ENCODE measurements around the gene EYS.

Gene EYS

GRCh38 chr6:64777941-64778785 is 928.9 kb downstream of the EYS start:
- Histone ChIP-seq H3K9me2 (replicated peaks; ENCODE audit: insufficient read depth, low read length) (no peaks in the 10 kb centered on the region), H3K4me3 (ENCODE audit: low read length) (no peak overlapping the region), H2AFZ (ENCODE audit: low read length) (no peak overlapping the region), H3K4me2 (ENCODE audit: low read depth, low read length) (no peak overlapping the region), H3K36me3 (replicated peaks; ENCODE audit: insufficient read depth, low read length) (no peaks in the 10 kb centered on the region), H3F3A (ENCODE audit: insufficient read depth, low read length) (no peaks in the 10 kb centered on the region), H3K79me2 (ENCODE audit: low read length) (no peaks in the 10 kb centered on the region), H3K4me1 (ENCODE audit: low read length) (no peaks in the 10 kb centered on the region), H4K20me1 (ENCODE audit: insufficient read depth, low read length) (no peaks in the 10 kb centered on the region), H3K27ac (ENCODE audit: low read length) (no peak overlapping the region), H3K9ac (ENCODE audit: low read length) (no peak overlapping the region), H3K9me3 (replicated peaks; ENCODE audit: insufficient read depth, low read length) (no peaks in the 10 kb centered on the region), H3K27me3 (replicated peaks; ENCODE audit: insufficient read depth, low read length) (no peaks in the 10 kb centered on the region)
- TF ChIP-seq EZH2 (optimal IDR thresholded peaks at IDR 0.05; ENCODE audit: low read depth, low read length) (no peak), CTCF (IDR thresholded peaks at IDR 0.05; ENCODE audit: low read length) (no peak), EZH2phosphoT487 (IDR thresholded peaks at IDR 0.05; ENCODE audit: low read length) (no peak)
- no peak for DNase-seq

GRCh38 chr6:64776359-64776758 is 930.7 kb downstream of the EYS start:
- H4K20me1 ChIP-seq (ENCODE audit: insufficient read depth, low read length), result no peaks in the 10 kb centered on the region
- H2AFZ ChIP-seq (ENCODE audit: low read length), result no peak overlapping the region
- H3F3A ChIP-seq (ENCODE audit: insufficient read depth, low read length), result no peaks in the 10 kb centered on the region
- no peaks in the 10 kb centered on the region for H3K79me2 ChIP-seq (ENCODE audit: low read length)
- TF ChIP-seq CTCF (IDR thresholded peaks at IDR 0.05; ENCODE audit: low read length) (no peak), EZH2 (optimal IDR thresholded peaks at IDR 0.05; ENCODE audit: low read depth, low read length) (no peak)
- no peak for DNase-seq
- H3K4me2 ChIP-seq (ENCODE audit: low read depth, low read length), result no peak overlapping the region
- no peak overlapping the region for H3K9ac ChIP-seq (ENCODE audit: low read length)
- H3K9me3 ChIP-seq (replicated peaks; ENCODE audit: insufficient read depth, low read length), result no peaks in the 10 kb centered on the region
- H3K4me1 ChIP-seq (ENCODE audit: low read length), result no peaks in the 10 kb centered on the region
- H3K4me3 ChIP-seq (ENCODE audit: low read length), result no peak overlapping the region
- H3K36me3 ChIP-seq (replicated peaks; ENCODE audit: insufficient read depth, low read length), result no peaks in the 10 kb centered on the region
- H3K27me3 ChIP-seq (replicated peaks; ENCODE audit: insufficient read depth, low read length), result no peaks in the 10 kb centered on the region
- no peak overlapping the region for H3K27ac ChIP-seq (ENCODE audit: low read length)
- no peaks in the 10 kb centered on the region for H3K9me2 ChIP-seq (replicated peaks; ENCODE audit: insufficient read depth, low read length)

GRCh38 chr6:64774881-64775280 is 932.1 kb downstream of the EYS start:
- Histone ChIP-seq H3K4me1 (ENCODE audit: low read length) (no peaks in the 10 kb centered on the region), H3K9ac (ENCODE audit: low read length) (no peak overlapping the region), H3K36me3 (replicated peaks; ENCODE audit: insufficient read depth, low read length) (no peaks in the 10 kb centered on the region), H3K9me3 (replicated peaks; ENCODE audit: insufficient read depth, low read length) (no peaks in the 10 kb centered on the region), H4K20me1 (ENCODE audit: insufficient read depth, low read length) (no peaks in the 10 kb centered on the region), H3K9me2 (replicated peaks; ENCODE audit: insufficient read depth, low read length) (no peaks in the 10 kb centered on the region), H3K79me2 (ENCODE audit: low read length) (no peaks in the 10 kb centered on the region), H3F3A (ENCODE audit: insufficient read depth, low read length) (no peaks in the 10 kb centered on the region), H3K27me3 (replicated peaks; ENCODE audit: insufficient read depth, low read length) (no peaks in the 10 kb centered on the region), H3K27ac (ENCODE audit: low read length) (no peak overlapping the region), H2AFZ (ENCODE audit: low read length) (no peak overlapping the region), H3K4me3 (ENCODE audit: low read length) (no peak overlapping the region), H3K4me2 (ENCODE audit: low read depth, low read length) (no peak overlapping the region)
- DNase-seq, result no peak
- TF ChIP-seq EZH2phosphoT487 (IDR thresholded peaks at IDR 0.05; ENCODE audit: low read length), result no peak
- TF ChIP-seq CTCF (IDR thresholded peaks at IDR 0.05; ENCODE audit: low read length), result no peak
- TF ChIP-seq EZH2 (optimal IDR thresholded peaks at IDR 0.05; ENCODE audit: low read depth, low read length), result no peak

Data from MM.1S (cell line).